Cerebellar nuclear complex (tissue), 1 donor: Measurements from ENCODE around the gene TEX48.

ENCODE experiments used
- DNase-seq, 2 experiments: peaks; one replicate each; lab custom pipeline; 2025; lab: John Stamatoyannopoulos, UW

The TEX48 gene

GRCh38 chr9:114681594-114682332, at the start of gene TEX48:
TEX48 (minus strand) TSS chr9:114682192; CDS start chr9:114671723, 10,469 bp downstream.
- DNase-seq, result no peak

- no peak for DNase-seq
These were observed 49.7 kb upstream of the TEX48 start for GRCh38 chr9:114731701-114732100.

- DNase-seq, result no peak
These were observed 47.7 kb upstream of the TEX48 start for GRCh38 chr9:114729706-114730105.

- no peak for DNase-seq
These were observed 43.9 kb upstream of the TEX48 start for GRCh38 chr9:114725930-114726329.

- no peak for DNase-seq
These were observed 42.8 kb upstream of the TEX48 start for GRCh38 chr9:114724744-114725143.

- no peak for DNase-seq
These were observed 41.9 kb upstream of the TEX48 start for GRCh38 chr9:114723931-114724330.

- DNase-seq, result no peak
These were observed 41.1 kb upstream of the TEX48 start for GRCh38 chr9:114722937-114723620.

GRCh38 chr9:114722081-114722621, 40.2 kb upstream of the TEX48 start:
- DNase-seq, result no peak

GRCh38 chr9:114721491-114722079, 39.6 kb upstream of the TEX48 start:
- no peak for DNase-seq

- no peak for DNase-seq
These were observed 38.2 kb upstream of the TEX48 start for GRCh38 chr9:114720086-114720676.

GRCh38 chr9:114719290-114719689, 37.3 kb upstream of the TEX48 start:
- no peak for DNase-seq

- no peak for DNase-seq
These were observed 36.8 kb upstream of the TEX48 start for GRCh38 chr9:114718801-114719221.

- DNase-seq, result no peak
These were observed 36.0 kb upstream of the TEX48 start for GRCh38 chr9:114717908-114718486.

- DNase-seq, result no peak
These were observed 27.6 kb upstream of the TEX48 start for GRCh38 chr9:114709636-114710035.

- DNase-seq, result no peak
These were observed 24.7 kb upstream of the TEX48 start for GRCh38 chr9:114706711-114707110.

GRCh38 chr9:114701988-114702387, 20.0 kb upstream of the TEX48 start:
- no peak for DNase-seq

GRCh38 chr9:114697951-114698351, 16.0 kb upstream of the TEX48 start:
- no peak for DNase-seq

- no peak for DNase-seq
These were observed 15.0 kb upstream of the TEX48 start for GRCh38 chr9:114696814-114697544.

GRCh38 chr9:114695948-114696347, 14.0 kb upstream of the TEX48 start:
- DNase-seq, result no peak

GRCh38 chr9:114694719-114695269, 12.8 kb upstream of the TEX48 start:
- no peak for DNase-seq

- no peak for DNase-seq
These were observed 12.2 kb upstream of the TEX48 start for GRCh38 chr9:114694146-114694545.
